DMS53 treated with DMSO at 0.1 percent for 48 hours (cell line): ENCODE data around the gene ABCG4.
"Not testable (repeated sequence)": the region's sequence is repeated elsewhere in the genome, so short reads cannot be mapped to it uniquely, and the experiment has no call there.

Experiments used
- DNase-seq: peaks from one replicate; lab custom pipeline; 2025; ENCODE audit not compliant: unreplicated experiment; lab: John Stamatoyannopoulos, UW

The ABCG4 gene

DNA sequence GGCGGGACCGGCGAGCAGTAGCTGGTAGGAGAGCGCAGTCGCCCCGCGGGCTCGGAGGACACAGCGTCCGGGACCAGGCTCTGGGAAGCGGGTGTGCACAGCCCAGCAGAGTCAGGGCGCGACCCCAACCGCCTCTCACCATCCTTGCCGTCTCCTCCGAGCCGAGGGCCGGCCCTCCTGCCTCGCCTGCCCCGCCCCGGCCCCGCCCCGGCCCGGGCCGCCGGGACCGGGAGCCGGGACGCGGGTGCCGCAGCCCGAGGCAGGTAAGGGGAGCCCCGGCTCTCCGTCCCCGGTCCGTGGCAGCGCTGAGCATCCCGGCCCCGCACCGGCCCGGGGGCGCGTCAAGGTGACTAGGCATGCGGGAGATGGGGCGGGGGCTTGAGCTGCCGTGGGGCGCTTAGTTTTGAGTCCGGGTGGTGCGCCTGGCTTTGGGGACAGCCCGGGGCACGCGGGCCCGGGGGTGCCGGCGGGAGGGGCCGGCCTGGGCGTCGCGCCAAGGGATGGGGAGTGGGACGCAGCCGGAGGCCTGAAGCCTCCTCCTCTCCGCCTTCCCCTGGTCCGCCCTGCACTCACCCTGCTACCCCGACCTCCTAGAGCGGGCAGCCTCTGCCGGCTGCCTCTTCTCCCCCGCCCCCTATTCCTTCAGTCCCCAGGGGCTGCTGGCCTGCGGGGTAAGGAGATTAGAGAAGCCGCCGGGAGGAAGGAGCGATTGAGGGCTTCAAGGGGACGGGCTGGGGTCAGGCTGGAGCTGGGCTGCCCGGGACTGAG is at the start of gene ABCG4:
ABCG4 (plus strand) TSS at position 35 of the 768 bp plus-strand sequence. CDS start 914 bp downstream, outside the sequence.
- no peak for DNase-seq

DNA sequence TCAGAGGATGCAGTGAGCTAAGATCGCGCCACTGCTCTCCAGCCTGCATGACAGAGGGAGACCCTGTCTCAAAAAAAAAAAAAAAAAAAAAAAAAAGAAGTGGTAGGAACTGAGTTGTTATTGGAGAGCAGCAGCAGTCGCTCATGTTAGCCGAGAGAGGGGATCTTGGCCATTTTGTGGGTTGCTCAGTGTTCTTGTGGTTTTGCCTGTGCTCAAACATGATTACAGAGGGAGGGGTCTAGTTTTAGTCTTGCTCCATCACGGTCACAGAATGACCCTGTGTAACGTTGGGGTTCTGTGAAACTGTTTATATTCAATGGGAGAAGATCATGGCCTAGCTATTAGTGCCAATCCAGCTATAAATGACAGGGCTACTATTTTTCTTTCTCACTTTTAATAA is 49.1 kb upstream of the ABCG4 start:
- no peak for DNase-seq

DNA sequence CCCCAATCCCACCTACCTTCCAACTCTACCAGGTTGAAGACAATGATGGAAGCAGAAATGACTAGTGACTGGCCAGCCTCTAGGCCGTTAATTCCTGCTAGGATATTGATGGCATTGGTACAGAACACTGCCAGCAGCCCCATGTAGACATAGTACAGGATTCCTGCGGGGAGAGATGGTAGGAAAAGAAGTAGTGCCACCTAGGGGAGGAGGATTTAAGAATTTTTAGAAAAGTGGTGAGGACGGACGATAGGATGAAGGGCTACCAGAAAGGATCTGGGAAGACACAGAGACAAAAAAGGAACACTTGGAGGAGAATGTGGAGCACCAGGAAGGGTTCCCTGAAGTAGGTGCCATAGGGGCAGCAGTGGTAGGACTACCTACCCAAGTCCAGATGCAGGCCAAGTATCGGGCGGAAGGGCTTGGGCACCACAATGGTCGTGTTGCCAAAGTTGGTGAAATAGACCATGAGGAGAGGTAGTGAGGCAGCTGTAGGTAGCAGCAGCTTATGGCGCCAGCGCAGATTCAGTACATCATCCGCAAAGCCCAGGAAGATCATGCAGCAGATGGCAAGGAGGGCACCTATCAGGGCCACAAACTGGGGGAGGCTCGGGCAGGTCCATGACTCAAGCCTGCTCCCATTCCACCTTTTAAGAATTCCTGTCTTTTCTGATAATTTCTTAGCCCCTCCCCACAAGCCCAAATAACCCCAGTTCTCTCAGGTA is 48.4 kb upstream of the ABCG4 start:
- peak; percentile 34 for DNase-seq

DNA sequence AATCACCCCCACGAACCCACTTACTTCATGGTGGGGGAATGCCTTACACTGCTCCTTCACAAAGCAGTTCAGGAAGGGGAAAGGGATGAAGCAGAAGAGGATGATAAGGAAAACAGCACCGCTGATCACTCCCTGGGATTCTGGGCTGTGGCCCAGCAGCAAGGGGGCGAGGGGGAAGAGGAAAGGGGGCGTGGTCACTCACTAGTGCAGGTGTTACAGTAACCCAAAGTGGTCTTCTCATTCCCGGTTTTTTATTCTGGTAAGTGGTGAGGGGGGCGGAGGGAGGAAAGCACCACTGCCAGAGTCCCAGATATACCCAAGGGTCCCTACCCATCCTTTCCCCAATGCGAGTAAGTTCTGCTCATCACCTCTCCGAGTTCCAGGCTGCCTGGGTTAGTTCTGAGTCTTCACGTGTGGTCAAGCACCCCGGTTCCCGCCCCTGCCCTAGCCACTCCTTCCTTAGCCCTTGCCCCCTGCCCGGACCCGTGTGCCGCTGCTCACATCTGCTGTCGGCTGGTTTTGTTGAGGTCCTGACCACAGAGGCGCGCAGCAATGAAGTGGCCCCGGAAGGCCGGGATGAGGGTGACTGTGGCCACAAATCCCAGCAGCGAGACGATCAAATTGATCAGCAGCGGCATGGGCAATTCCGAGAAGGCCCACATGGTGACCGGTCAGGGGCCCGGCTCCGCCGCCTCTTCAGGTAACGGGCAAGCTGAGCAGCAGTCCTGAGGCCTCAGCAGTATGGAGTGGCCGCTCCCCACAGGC is 47.7 kb upstream of the ABCG4 start:
- DNase-seq = no peak

DNA sequence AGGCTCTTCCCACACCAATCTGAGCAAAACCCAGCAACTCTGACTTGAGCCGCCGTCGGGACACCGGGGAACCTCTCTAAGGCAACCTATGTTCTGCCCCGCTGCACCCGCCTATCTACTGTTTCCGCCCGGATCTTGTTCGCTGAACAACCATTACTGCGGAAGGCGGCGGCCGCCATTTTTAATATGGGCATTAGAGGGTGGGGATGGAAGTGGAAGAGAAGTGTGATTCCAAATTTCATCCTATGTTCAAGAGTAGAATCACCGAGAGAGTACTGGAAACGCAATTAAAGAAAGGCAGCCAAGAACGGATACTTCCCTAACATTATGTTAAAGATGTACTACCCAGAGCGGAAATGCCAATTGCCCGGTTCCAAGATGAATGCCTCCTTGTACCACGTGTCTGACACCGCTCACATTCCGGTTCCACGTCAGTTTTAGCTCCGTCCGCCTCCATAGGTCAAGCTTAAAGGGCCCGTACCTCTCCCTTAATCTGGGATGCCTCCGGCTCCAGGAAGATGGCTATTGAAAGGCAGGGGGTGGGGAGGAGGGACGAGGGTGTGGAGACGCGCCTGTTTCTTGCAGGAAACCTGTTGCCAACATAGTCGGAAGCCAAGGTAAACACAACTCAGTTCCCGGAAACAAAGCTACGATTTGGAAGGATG is 47.0 kb upstream of the ABCG4 start, which contains the start of gene DPAGT1:
DPAGT1 (minus strand) TSS at position 95 of the 665 bp plus-strand sequence. CDS start 198 bp downstream, outside the sequence.
- peak; percentile 95 for DNase-seq

DNA sequence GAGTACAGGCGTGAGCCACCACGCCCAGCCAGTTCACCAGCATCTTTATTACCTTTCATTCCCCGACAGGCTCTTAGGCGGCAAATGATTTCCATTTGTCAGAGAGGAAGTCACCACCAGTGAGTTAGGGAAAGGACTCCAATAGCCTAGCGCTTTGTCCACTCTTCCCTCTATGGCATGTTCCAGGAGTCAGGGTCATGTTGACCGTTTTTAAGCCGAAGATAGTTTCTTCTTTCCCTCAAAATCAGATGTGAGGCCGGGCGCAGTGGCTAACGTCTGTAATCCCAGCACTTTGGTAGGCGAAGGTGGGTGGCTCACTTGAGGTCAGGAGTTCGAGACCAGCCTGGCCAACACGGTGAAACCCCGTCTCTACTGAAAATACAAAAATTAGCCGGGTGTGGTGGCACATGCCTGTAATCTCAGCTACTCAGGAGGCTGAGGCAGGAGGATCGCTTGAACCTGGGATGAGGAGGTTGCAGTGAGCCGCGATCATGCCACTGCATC is 45.6 kb upstream of the ABCG4 start:
- not testable (repeated sequence) for DNase-seq

DNA sequence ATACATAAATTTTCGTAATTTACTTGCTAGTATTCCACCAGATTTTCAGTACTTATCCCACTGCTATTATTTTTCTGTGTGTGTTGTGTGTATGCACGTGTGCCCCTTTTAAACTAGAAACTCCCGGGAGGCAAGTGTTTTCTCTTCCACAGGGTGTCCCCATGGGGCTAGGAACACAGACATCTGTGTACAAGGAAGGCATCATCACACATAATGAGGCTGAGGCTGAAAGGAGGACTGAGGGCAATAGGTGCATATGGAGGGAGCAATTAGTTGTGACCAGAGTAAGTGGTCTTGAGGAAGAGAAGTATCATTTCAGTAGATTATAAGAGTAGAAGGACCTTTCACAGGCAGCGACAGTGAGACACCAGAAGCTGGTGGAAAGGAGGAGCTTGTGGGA is 45.1 kb upstream of the ABCG4 start:
- no peak for DNase-seq

DNA sequence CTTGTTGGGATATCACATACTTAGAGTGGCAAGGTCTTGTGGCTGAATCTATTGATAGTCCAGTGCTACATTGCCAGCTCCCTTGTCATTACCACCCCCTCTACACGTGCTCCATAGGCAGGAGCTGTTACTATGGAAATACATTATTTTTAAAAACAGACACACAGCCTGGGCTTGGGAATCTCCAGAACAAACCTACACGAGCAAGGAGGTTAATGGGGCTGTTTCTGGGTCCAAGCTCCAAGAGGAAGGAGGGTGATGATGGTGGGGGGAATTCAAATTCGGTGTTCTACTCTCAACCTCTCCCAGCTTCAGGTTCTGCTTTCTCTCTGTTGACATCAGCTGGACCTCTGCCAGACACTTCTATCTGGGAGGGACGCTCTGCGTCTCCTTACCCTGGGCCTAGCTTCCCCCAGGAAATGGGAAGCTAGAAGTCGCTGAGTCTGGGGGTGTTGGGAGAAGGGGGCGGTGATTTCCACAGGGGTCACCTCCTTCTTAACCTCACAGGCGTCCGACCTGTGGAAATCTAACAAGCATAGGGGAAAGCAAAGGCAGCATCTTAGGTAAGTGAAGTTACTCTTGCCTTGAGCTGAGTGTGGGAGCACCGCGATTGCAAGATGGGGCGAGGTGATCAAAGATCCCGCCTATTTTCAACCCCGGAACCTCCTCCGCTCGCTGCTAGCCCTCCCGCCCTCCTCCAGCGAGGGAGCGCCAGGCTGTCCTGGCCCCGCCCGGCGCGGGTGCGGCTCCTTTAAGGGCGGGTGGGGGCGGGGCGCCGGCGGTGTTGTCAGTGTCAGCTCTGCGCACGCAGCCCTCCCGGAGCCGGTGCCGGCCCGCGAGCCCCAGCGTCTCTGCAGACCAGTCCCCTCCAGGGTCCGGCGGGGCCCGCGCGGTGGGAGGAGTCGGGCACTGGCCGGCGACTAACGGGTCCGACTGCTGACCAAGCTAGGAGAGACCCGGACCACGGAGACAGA is 42.0 kb upstream of the ABCG4 start, which contains the start of gene C2CD2L:
C2CD2L (plus strand) TSS at position 781 of the 974 bp plus-strand sequence. CDS start 398 bp downstream, outside the sequence.
- DNase-seq = peak; percentile 85

DNA sequence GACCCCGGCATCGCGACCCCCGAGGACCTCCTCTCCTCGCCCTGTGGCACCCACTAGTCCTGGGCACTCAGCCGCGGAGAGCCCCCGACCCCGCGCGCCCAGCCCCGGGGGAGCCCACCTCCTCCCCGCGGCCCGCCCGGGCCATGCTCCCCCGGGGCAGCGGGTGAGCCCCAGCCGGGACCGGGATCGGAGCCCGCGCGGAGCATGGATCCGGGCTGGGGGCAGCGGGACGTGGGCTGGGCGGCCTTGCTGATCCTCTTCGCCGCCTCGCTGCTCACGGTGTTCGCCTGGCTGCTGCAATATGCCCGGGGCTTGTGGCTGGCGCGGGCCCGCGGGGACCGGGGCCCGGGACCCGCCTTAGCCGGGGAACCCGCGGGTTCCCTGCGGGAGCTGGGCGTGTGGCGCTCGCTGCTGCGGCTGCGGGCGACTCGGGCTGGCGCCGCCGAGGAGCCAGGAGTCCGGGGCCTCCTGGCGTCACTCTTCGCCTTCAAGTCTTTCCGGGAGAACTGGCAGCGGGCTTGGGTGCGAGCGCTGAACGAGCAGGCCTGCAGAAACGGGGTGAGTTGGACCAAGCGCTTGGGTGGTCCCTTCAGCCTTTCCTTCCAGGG is 41.2 kb upstream of the ABCG4 start:
- no peak for DNase-seq

DNA sequence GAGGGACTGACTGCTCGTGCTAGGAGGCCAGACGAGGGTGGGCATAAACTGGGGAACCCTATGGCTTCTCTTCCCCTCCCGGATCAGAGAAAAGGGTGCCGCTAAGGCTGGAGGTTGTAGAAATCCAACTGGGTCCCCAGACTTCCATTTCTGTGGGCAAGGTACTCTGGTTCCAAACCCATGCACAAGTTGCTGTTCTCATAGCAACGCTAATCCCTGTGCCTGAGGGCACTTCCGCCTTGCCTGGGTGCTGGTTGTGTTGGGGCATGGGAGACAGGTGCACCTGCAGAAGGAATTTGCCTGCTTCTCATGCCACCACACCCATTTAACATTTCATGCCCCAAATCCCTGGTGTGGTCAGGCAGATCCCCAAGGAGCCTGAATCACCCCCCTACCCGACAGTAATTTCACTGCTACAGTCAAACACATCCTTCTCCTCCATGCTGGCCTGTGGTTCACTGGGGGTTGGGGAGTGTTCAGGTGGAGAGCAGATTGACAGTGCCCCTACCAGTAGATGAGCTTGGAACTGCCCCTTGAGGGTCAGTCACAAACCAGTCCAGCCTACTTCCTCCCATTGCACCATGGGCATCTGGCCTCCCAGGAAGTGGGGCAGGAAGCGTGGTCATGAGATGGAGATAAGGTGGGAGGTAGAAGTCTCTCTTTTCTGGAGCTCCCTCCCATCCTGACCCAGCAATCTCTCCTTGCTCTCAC is 40.6 kb upstream of the ABCG4 start:
- peak; percentile 66 for DNase-seq

DNA sequence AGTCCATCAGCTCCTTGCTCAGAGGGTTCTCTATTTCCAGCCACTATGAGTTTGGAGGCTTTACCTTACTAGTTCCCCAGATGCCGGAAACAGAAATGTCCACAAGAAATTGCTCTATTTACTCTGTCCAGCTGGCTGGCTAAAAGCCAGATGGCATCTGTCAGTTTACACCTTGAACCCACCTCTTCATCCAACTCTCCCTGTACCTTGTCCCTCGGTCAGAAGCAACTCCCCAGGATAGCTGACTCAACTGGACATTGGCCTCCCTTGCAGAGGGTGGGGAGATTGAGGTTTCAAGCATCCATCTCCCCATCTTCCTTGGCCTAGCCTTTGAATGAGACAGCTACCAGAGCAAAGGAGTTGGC is 40.0 kb upstream of the ABCG4 start:
- DNase-seq = no peak

DNA sequence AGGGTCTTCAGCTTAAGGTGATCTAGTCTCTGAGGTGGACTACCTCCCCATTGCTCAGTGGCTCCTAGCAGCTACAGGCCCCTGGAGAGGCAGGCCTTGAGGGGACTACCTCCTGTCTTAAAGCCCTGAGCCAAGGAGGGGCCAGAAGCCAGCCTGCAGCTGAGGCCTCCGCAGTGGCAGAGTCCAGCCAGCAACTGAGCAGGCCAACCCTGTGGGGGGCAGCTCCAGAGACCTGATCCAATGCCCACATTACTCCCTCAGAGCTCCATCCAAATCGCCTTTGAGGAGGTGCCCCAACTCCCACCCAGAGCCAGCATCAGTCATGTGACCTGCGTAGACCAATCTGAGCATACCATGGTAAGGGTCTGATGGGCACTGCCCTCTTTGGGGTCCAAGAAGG is 39.0 kb upstream of the ABCG4 start:
- no peak for DNase-seq

DNA sequence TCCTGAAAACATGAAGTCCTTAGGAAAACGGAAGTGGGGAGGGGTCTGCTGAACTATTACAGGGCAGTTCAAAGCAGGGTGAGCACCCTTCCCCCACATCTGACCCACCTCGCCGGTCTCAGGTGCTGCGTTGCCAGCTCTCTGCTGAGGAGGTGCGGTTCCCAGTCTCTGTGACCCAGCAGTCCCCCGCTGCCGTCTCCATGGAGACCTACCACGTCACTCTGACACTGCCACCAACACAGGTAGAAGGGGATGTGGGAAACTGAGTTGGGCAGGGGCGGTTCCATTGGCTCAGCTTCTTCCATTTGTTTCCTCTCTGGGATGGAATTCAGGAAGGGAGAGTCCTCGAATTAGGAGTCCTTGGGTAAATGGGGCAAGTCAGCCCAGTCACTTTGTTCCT is 38.4 kb upstream of the ABCG4 start:
- no peak for DNase-seq

DNA sequence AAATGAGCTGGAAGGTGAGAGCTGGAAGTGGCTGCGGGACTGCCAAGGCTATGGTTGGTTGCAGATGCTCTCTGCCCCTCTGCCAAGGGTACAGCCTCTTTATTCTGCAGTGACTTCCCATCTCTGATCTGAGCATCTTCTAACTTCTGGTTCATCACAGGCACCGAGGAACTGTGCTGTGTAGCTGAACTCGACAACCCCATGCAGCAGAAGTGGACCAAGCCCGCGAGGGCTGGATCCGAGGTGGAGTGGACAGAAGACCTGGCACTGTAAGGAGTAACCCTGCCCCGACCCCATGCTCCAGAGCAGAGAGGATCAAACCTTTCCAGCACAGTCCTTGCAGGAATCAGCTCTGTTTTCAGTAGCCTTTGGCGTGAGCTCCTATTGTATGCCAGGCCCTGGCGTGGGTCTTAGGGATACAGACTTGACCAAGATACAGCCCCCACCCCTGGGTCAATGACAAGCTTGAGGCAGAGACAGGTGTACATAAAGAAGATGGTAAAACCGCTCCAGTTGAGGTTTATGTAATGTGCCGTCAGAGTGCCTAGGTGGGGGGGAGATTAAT is 37.4 kb upstream of the ABCG4 start:
- no peak for DNase-seq

DNA sequence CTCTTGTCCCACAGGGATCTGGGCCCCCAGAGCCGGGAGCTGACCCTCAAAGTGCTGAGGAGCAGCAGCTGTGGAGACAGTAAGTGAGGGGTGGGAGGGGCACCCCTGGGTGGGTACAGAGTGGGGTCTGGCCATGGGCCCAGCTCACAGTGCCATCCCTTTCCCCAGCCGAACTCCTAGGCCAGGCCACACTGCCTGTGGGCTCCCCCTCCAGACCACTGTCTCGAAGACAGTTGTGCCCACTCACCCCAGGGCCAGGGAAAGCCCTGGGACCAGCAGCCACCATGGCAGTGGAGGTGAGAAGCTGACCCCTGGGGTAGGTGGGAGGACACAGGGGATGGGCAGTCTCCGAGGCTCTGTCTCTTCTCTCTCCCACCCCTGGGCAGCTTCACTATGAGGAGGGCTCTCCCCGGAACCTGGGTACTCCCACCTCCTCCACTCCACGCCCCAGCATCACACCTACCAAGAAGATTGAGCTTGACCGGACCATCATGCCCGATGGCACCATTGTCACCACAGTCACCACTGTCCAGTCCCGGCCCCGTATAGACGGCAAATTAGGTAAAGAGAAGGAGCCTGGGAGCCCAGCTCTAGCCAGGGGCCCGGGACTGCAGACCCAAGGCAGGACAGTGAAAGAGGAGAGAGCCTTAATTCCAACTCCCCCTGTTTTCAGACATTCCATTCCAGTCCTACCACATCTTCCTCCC is 36.4 kb upstream of the ABCG4 start:
- no peak for DNase-seq

DNA sequence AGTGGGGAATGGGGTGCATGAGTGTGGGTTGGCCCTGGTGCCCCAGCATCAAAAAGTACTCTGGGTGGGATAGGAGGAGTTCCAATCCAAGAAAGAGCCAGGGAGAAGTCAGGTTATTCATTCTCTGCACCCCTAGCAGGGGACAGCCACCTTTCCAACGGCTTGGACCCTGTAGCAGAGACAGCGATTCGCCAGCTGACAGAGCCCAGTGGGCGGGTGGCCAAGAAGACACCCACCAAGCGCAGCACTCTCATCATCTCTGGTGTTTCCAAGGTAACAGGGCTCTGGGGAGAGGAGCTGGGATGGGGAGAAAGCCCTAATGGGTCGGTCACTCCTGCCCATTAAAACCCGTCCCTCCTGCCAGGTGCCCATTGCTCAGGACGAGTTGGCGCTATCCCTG is 35.1 kb upstream of the ABCG4 start:
- no peak for DNase-seq

DNA sequence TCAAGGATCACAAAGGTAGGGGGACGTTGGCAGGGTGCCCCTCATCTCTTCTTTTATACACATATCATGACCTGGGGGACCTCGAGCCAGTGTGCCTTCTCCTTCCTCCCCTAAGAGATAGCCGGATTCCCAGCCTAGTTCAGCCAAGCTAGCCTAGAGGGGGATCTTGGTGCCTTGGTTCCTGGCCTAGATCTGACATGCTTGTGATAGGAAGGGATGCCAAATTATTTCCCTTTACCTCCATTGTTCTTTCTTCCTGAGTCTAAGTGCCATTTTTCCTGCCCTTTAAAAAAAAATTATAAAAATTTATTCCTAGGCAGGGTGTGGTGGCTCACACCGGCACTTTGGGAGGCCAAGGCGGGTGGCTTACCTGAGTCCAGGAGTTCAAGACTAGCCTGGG is 34.5 kb upstream of the ABCG4 start:
- DNase-seq = no peak
